ENCODE measurements around the gene KIAA1671. TPM values are rescaled to one million over a fixed set of nuclear protein-coding genes. Genes with fewer than 3 reads are reported as not detected.

KIAA1671 gene
- total RNA-seq, 1 experiment from 2014 or later = 4.7 TPM

- DNase-seq (ENCODE audit: low read depth) = no peak
These were observed 162.2 kb downstream of the KIAA1671 start for GRCh38 chr22:25114369-25115362.

GRCh38 chr22:25119609-25120008 lies 167.1 kb downstream of the KIAA1671 start:
- no peak for DNase-seq (ENCODE audit: low read depth)

GRCh38 chr22:25120093-25120561 lies 167.6 kb downstream of the KIAA1671 start:
- peak; percentile 32 for DNase-seq (ENCODE audit: low read depth)

- DNase-seq (ENCODE audit: low read depth) = no peak
These were observed 168.3 kb downstream of the KIAA1671 start for GRCh38 chr22:25120761-25121212.

GRCh38 chr22:25122136-25122764 lies 169.7 kb downstream of the KIAA1671 start:
- no peak for DNase-seq (ENCODE audit: low read depth)

- no peak for DNase-seq (ENCODE audit: low read depth)
These were observed 171.2 kb downstream of the KIAA1671 start for GRCh38 chr22:25123677-25124076.

- no peak for DNase-seq (ENCODE audit: low read depth)
These were observed 173.3 kb downstream of the KIAA1671 start for GRCh38 chr22:25125693-25126357.

GRCh38 chr22:25126510-25126909 lies 174.0 kb downstream of the KIAA1671 start:
- DNase-seq (ENCODE audit: low read depth) = no peak

GRCh38 chr22:25127318-25127717 lies 174.8 kb downstream of the KIAA1671 start:
- DNase-seq (ENCODE audit: low read depth) = no peak

- DNase-seq (ENCODE audit: low read depth) = no peak
These were observed 177.9 kb downstream of the KIAA1671 start for GRCh38 chr22:25130462-25130861.

GRCh38 chr22:25131198-25131887 lies 178.8 kb downstream of the KIAA1671 start:
- no peak for DNase-seq (ENCODE audit: low read depth)

- DNase-seq (ENCODE audit: low read depth) = no peak
These were observed 181.5 kb downstream of the KIAA1671 start for GRCh38 chr22:25134028-25134427.

GRCh38 chr22:25134451-25134850 lies 181.9 kb downstream of the KIAA1671 start:
- DNase-seq (ENCODE audit: low read depth) = no peak

- no peak for DNase-seq (ENCODE audit: low read depth)
These were observed 184.5 kb downstream of the KIAA1671 start for GRCh38 chr22:25136953-25137576.

GRCh38 chr22:25137577-25138525 lies 185.3 kb downstream of the KIAA1671 start:
- no peak for DNase-seq (ENCODE audit: low read depth)

GRCh38 chr22:25139062-25139461 lies 186.5 kb downstream of the KIAA1671 start:
- DNase-seq (ENCODE audit: low read depth) = no peak

- no peak for DNase-seq (ENCODE audit: low read depth)
These were observed 189.6 kb downstream of the KIAA1671 start for GRCh38 chr22:25142102-25142501.

- DNase-seq (ENCODE audit: low read depth) = no peak
These were observed 190.9 kb downstream of the KIAA1671 start for GRCh38 chr22:25143156-25144076.

GRCh38 chr22:25144522-25144921 lies 192.0 kb downstream of the KIAA1671 start:
- no peak for DNase-seq (ENCODE audit: low read depth)
